Stimulated activated CD8-positive, alpha-beta memory T cell treated with anti-CD3 and anti-CD28 coated beads, Interleukin-4, amount 100 ng/mL, for 24 hours (primary cell): Measurements from ENCODE around the gene RMRP.
A peak's percentile ranks its signal among the peaks of the same experiment; 100 is the strongest.
"Not testable (repeated sequence)": the region's sequence is repeated elsewhere in the genome, so short reads cannot be mapped to it uniquely, and the experiment has no call there.

Experiments
- DNase-seq: peaks from one replicate; pipeline ENCODE4 v3.0.0-alpha.2; 2020; ENCODE audit warnings: low read depth

The RMRP gene

GRCh38 chr9:35641478-35641877 lies 16.3 kb downstream of the RMRP start:
- not testable (repeated sequence) for DNase-seq

- not testable (repeated sequence) for DNase-seq
Observed at GRCh38 chr9:35640431-35640830, 17.4 kb downstream of the RMRP start.

- DNase-seq, result no peak
Observed at GRCh38 chr9:35639631-35640030, 18.2 kb downstream of the RMRP start.

- DNase-seq, result not testable (repeated sequence)
Observed at GRCh38 chr9:35639225-35639624, 18.6 kb downstream of the RMRP start.

- DNase-seq, result not testable (repeated sequence)
Observed at GRCh38 chr9:35638751-35639150, 19.1 kb downstream of the RMRP start.

- DNase-seq, result not testable (repeated sequence)
Observed at GRCh38 chr9:35637427-35637955, 20.3 kb downstream of the RMRP start.

- DNase-seq, result not testable (repeated sequence)
Observed at GRCh38 chr9:35636877-35637246, 21.0 kb downstream of the RMRP start.

GRCh38 chr9:35636135-35636876 lies 21.5 kb downstream of the RMRP start:
- DNase-seq, result no peak

- no peak for DNase-seq
Observed at GRCh38 chr9:35635730-35636129, 22.1 kb downstream of the RMRP start.

- no peak for DNase-seq
Observed at GRCh38 chr9:35629597-35629996, 28.2 kb downstream of the RMRP start.

- DNase-seq, result no peak
Observed at GRCh38 chr9:35628389-35628991, 29.3 kb downstream of the RMRP start.

GRCh38 chr9:35627575-35627974 lies 30.2 kb downstream of the RMRP start:
- no peak for DNase-seq

- peak; percentile 31 for DNase-seq
Observed at GRCh38 chr9:35619800-35620158, 38.0 kb downstream of the RMRP start.

- peak; percentile 28 for DNase-seq
Observed at GRCh38 chr9:35618854-35619799, 38.7 kb downstream of the RMRP start.

GRCh38 chr9:35618325-35618727 lies 39.5 kb downstream of the RMRP start, which contains the start of gene CD72:
Gene CD72 (minus strand): TSS chr9:35618413. CDS start chr9:35618303, 110 bp downstream.
- no peak for DNase-seq

GRCh38 chr9:35617548-35617947 lies 40.3 kb downstream of the RMRP start:
- DNase-seq, result no peak

GRCh38 chr9:35616681-35617459 lies 40.9 kb downstream of the RMRP start:
- DNase-seq, result peak; percentile 62

GRCh38 chr9:35615981-35616680 lies 41.7 kb downstream of the RMRP start:
- no peak for DNase-seq

GRCh38 chr9:35612843-35613242 lies 45.0 kb downstream of the RMRP start:
- no peak for DNase-seq

GRCh38 chr9:35612066-35612465 lies 45.8 kb downstream of the RMRP start:
- not testable (repeated sequence) for DNase-seq
